Smooth muscle cell (in vitro differentiated cells): ENCODE results near the gene ESAM. TPM values are rescaled to one million over a fixed set of nuclear protein-coding genes. Genes with fewer than 3 reads are reported as not detected.

Experiments
- DNase-seq: peaks from one replicate; lab custom pipeline; 2025; ENCODE audit not compliant: unreplicated experiment; lab: John Stamatoyannopoulos, UW
- H2AFZ ChIP-seq: fragments of 200-600 bp; sonication (generic); 2 replicates; pipeline ENCODE4 v1.6.0; 2016; ENCODE audit warnings: antibody characterized with exemption, low read depth, mild to moderate bottlenecking
- H3F3A ChIP-seq: fragments of 200-600 bp; sonication (generic); 2 replicates; pipeline ENCODE4 v1.6.0; 2017; ENCODE audit warnings: antibody characterized with exemption, low read depth
- H3K27ac ChIP-seq: fragments of 200-600 bp; sonication (generic); 2 replicates; pipeline ENCODE4 v1.5.1; 2016; ENCODE audit warnings: low read depth, mild to moderate bottlenecking
- H3K27me3 ChIP-seq: fragments of 200-600 bp; sonication (generic); 2 replicates; pipeline ENCODE4 v1.6.1; 2016; ENCODE audit warnings: low read depth, mild to moderate bottlenecking
- H3K36me3 ChIP-seq: fragments of 200-600 bp; sonication (generic); 2 replicates; pipeline ENCODE4 v1.5.1; 2016; ENCODE audit warnings: low read depth
- H3K4me1 ChIP-seq: fragments of 200-600 bp; sonication (generic); 2 replicates; pipeline ENCODE4 v1.5.1; 2016; ENCODE audit warnings: low read depth
- H3K4me2 ChIP-seq: fragments of 200-600 bp; sonication (generic); 2 replicates; pipeline ENCODE4 v1.6.0; 2016; ENCODE audit warnings: mild to moderate bottlenecking
- H3K4me3 ChIP-seq: fragments of 200-600 bp; sonication (generic); 2 replicates; pipeline ENCODE4 v1.5.1; 2016; ENCODE audit warnings: mild to moderate bottlenecking
- H3K79me2 ChIP-seq: fragments of 200-600 bp; sonication (generic); 2 replicates; pipeline ENCODE4 v1.6.0; 2016; ENCODE audit warnings: low read depth, mild to moderate bottlenecking
- H3K9ac ChIP-seq: fragments of 200-600 bp; sonication (generic); 2 replicates; pipeline ENCODE4 v1.6.0; 2016; ENCODE audit warnings: low read depth
- H3K9me3 ChIP-seq: fragments of 200-600 bp; sonication (generic); replicated peaks from 2 replicates; pipeline ENCODE4 v1.5.1; 2016; ENCODE audit warnings: low read depth
- H4K20me1 ChIP-seq: fragments of 200-600 bp; sonication (generic); 2 replicates; pipeline ENCODE4 v1.6.0; 2016; ENCODE audit warnings: low read depth
- WGBS: methylation state at CpG from one replicate; pipeline ENCODE4 v1.1.7; 2016; ENCODE audit warnings: low lambda C conversion rate; 5-methylcytosine and 5-hydroxymethylcytosine counted together
- polyA plus RNA-seq: library from polyadenylated mRNA; unstranded; fragments of >200 nt; fragmentation: Nextera tagmentation; extraction: Ambion mirVana; gene quantifications from 2 replicates; pipeline ENCODE4 v1.2.1, GENCODE V29; 2016
- total RNA-seq: library from RNA; depleted of rRNA; stranded (reverse); fragments of >200 nt; gene quantifications from 2 replicates; pipeline ENCODE4 v1.2.3, GENCODE V29; 2014
- TF ChIP-seq, protein P1 (sequence below): fragments of 200-600 bp; sonication (generic); IDR thresholded peaks from 2 replicates; pipeline ENCODE4 v1.5.1; 2017; ENCODE audit warnings: borderline replicate concordance, mild to moderate bottlenecking, antibody characterized with exemption; ENCODE audit not compliant: insufficient read depth, poor library complexity, severe bottlenecking

Gene ESAM
- total and polyA plus RNA-seq, 2 experiments from 2014 or later, result 0.31 to 0.94 TPM

- H2AFZ ChIP-seq, result peak overlapping the region; percentile 75
- peak overlapping the region; percentile 96 for H3K9ac ChIP-seq
- under 1% methylated on average over 64 of the region's 83 CpGs for WGBS
- TF ChIP-seq, protein P1, sequence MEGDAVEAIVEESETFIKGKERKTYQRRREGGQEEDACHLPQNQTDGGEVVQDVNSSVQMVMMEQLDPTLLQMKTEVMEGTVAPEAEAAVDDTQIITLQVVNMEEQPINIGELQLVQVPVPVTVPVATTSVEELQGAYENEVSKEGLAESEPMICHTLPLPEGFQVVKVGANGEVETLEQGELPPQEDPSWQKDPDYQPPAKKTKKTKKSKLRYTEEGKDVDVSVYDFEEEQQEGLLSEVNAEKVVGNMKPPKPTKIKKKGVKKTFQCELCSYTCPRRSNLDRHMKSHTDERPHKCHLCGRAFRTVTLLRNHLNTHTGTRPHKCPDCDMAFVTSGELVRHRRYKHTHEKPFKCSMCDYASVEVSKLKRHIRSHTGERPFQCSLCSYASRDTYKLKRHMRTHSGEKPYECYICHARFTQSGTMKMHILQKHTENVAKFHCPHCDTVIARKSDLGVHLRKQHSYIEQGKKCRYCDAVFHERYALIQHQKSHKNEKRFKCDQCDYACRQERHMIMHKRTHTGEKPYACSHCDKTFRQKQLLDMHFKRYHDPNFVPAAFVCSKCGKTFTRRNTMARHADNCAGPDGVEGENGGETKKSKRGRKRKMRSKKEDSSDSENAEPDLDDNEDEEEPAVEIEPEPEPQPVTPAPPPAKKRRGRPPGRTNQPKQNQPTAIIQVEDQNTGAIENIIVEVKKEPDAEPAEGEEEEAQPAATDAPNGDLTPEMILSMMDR, result no peak
- peak overlapping the region; percentile 97 for H3K27ac ChIP-seq
- H3K4me3 ChIP-seq, result peak overlapping the region; percentile 97
- H3K4me1 ChIP-seq, result peaks cover 24% of the 10 kb centered on the region
- peaks cover 5% of the 10 kb centered on the region for H3F3A ChIP-seq
- peak overlapping the region; percentile 88 for H3K4me2 ChIP-seq
- H4K20me1 ChIP-seq, result peaks cover 43% of the 10 kb centered on the region
- H3K79me2 ChIP-seq, result peaks cover 56% of the 10 kb centered on the region
- H3K36me3 ChIP-seq, result no peaks in the 10 kb centered on the region
- no peak for DNase-seq
- H3K27me3 ChIP-seq, result no peaks in the 10 kb centered on the region
- no peaks in the 10 kb centered on the region for H3K9me3 ChIP-seq
Observed at GRCh38 chr11:124799348-124800225, 37.5 kb upstream of the ESAM start.

DNA sequence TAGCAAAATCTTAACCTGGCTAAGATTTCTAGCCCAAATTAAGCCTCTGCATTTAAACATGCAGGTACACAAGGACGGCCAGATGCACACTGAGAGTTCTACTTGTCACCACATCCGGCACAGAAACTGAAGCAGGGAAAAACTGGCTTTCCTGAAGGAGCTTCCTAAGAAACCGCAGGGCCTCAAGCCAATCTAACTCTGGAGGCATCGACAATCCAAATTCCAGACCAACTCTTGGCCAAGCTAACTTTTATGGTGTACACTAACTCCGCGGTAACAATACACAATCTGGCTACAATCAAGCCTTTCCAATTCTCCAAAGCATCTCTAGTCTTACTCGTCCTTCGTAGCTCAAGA lies 36.9 kb upstream of the ESAM start:
- Histone ChIP-seq H3K9ac (peak overlapping the region; percentile 96), H3K79me2 (peaks cover 62% of the 10 kb centered on the region), H4K20me1 (peaks cover 49% of the 10 kb centered on the region), H3K4me1 (peaks cover 26% of the 10 kb centered on the region), H3K27me3 (no peaks in the 10 kb centered on the region), H3K9me3 (no peaks in the 10 kb centered on the region), H3K27ac (peak overlapping the region; percentile 97), H3K4me3 (peak overlapping the region; percentile 97), H2AFZ (peak overlapping the region; percentile 75), H3F3A (peaks cover 5% of the 10 kb centered on the region), H3K36me3 (no peaks in the 10 kb centered on the region), H3K4me2 (peak overlapping the region; percentile 88)
- under 1% methylated on average over 8 of the region's 8 CpGs for WGBS
- DNase-seq, result no peak
- TF ChIP-seq, protein P1, result no peak

- H3K4me1 ChIP-seq, result peaks cover 26% of the 10 kb centered on the region
- no peak for DNase-seq
- H2AFZ ChIP-seq, result no peak overlapping the region
- H3K4me2 ChIP-seq, result no peak overlapping the region
- no peaks in the 10 kb centered on the region for H3K36me3 ChIP-seq
- H3K4me3 ChIP-seq, result no peak overlapping the region
- peaks cover 5% of the 10 kb centered on the region for H3F3A ChIP-seq
- H3K27ac ChIP-seq, result no peak overlapping the region
- TF ChIP-seq, protein P1, result no peak
- H4K20me1 ChIP-seq, result peaks cover 76% of the 10 kb centered on the region
- H3K9ac ChIP-seq, result no peak overlapping the region
- peaks cover 89% of the 10 kb centered on the region for H3K79me2 ChIP-seq
- H3K27me3 ChIP-seq, result no peaks in the 10 kb centered on the region
- 95% methylated on average over 3 of the region's 3 CpGs for WGBS
- no peaks in the 10 kb centered on the region for H3K9me3 ChIP-seq
Observed at GRCh38 chr11:124796312-124796711, 34.2 kb upstream of the ESAM start.
